HS-27A (cell line): Measurements from ENCODE around the gene ADCY2.

Source experiments
- DNase-seq: peaks from one replicate; pipeline ENCODE4 v3.0.0-alpha.2; 2012; ENCODE audit warnings: low read depth, missing footprints

The ADCY2 gene

DNA sequence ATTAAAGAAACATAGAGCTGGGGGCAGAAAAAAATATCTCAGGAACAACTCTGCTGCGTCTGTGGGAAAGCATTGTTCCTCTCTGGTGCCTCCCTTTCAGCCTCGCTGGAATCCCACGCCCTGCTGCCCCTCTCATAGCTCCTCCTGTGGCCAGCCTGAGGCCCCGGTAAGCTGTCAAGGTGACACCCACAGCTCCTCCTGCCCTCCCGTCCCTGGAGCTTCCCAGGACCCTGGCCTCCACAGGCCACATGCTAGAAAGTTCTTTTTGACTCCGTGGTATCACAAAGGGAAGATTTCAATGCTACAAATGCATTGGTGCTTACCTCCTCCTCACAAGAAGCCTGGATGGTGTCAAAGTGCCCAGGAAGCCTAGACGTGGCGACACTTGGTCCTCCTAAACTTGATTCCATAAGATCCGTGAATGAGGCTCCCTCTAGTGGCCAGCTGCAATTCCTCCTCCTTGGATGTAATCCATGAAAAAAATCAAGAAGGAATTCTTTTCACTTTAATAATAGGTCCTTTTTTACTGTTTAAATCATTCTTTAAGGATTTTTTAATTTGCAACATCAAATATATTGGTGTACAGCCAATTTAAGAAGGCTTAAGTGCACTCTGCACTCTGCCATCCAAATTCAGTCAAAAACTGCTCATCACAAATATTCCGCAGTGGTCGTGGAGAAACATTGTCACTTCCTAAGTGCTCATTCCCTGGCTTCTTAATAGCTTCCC, 350.1 kb downstream of the ADCY2 start:
- DNase-seq: peak; percentile 20

DNA sequence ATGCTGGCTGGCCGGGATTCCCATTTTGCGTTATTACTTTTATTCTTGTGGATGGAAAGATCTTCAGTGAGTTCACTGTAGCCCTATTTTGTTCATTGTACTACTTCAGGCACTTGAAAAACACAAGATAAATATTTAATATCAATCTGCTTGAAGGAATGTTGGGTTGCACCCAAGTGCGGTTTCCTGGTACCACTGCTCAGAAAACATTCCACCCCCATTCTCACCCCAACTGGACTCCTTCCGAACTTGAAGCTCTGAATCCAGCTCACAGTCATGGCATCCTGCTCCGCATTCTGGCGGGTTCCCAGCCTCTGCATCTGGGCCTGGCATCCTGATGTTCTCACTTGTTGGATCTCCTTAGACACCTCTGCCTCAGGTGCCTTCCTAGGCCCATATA, 351.8 kb downstream of the ADCY2 start:
- DNase-seq: no peak

DNA sequence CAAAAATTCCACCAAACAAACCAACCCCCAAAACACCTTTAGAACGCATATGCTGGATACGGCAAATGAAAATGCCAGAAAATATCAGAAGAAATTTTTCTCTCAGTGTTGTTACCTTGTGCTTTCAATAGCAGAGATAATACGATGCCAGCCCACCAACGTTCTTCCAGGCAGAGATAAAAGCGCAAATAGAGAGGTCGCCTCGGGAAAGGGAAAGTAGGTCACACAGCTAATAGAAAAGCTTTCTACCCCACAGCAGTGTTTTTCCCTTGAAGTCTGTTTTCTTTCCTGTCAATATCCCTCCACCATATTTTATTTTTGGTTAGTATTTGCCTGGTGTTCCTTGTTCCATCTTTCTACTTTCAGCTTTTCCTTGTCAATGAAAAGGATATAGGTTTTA, 353.7 kb downstream of the ADCY2 start:
- DNase-seq: no peak

DNA sequence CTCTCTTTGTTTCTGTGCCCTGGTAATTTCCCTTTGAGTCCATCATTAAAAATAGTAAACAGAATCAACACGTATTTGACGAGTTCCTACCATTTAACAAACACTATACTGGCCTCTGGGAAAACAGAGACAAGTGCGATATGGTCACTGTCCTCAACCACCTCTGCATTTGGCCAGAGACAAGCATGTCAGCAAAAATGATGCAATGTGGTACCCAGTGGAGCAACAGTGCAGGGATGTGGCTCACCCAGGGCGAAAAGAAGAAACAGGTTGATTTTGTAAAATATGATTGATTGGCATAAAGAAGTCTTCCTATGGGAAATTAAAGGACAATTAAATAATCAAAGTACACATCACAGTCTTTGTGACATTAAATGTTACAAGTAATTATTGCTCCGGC, 355.9 kb downstream of the ADCY2 start:
- no peak for DNase-seq

DNA sequence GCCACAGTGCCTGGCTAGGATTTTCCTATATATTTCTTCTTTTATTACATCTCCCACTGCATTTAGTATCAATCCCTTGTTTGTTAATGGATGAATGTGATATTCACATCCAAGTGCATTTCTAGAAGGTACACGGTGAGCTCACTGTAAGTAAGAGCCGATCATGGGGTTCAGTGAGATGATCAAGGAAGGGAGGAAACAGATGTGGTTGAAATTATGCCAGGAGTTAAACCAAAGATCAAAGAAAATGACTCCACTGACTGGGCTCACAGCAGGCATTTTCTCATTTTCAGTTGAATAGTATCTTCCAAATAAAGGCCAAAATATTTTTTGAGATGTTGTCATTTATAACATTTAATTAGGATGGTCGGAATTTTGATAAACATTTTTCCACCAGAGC, 357.2 kb downstream of the ADCY2 start:
- no peak for DNase-seq

DNA sequence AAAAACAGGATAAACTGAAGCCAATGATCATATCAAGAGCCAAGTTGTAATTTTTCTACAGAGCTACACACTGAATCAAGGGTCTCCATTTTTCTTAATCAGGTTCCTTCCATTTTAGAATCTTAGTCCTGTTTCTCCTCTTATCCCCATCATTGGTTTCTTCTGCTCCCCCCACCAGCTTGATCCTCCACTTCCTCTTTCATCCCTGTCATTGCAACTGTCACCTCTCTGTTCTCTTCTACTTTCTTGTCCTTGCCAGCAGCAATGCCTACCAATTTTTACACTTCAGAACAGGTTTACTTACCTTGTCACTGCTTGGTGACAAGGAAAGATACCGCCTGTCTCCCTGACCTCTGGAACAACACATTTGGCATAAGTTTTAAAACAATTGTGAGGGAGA, 357.7 kb downstream of the ADCY2 start:
- no peak for DNase-seq

DNA sequence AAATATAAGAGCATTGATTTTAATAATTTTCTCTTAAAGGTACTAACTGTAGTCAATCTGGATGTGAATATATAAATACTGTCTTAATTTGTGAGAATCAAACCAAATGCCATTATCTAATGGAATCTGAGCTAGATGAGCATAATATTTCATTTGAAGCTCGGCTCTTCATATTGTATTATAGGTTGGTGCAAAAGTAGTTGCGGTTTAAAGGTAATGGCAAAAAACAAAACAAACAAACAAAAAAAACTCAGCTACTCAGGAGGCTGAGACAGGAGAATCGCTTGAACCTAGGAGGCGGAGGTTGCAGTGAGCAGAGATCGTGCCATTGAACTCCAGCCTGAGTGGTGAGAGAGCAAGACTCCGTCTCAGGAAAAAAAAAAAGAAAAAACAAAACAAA, 358.6 kb downstream of the ADCY2 start:
- no peak for DNase-seq

DNA sequence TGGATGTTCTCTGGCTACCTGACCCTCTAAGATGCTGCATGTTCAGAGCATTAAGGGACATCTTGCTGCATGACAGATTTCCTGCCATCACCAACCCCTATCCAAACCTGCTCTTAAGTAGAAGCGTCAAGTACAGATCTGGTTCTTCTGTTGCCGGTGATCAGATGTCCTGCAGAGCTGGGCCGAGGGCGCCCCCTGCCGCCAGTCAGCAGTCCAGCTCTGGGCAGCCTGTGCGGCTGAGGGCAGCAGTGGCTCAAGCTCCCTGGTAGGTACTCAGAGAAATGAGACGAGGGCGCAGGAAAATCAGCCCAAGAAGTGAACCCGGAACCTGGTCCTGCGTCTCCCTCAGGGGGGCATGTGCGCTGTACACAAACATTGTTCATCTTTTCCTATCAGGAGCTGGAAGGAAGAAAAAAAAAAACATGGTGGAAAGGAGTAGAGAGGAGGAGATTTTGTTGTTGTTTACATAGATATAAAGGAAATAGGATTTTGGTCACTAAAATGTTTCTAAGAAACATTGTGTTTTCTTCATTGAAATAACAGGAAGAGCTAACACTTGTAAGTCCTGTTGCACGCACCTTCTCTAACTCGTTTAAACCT, 359.2 kb downstream of the ADCY2 start:
- no peak for DNase-seq

DNA sequence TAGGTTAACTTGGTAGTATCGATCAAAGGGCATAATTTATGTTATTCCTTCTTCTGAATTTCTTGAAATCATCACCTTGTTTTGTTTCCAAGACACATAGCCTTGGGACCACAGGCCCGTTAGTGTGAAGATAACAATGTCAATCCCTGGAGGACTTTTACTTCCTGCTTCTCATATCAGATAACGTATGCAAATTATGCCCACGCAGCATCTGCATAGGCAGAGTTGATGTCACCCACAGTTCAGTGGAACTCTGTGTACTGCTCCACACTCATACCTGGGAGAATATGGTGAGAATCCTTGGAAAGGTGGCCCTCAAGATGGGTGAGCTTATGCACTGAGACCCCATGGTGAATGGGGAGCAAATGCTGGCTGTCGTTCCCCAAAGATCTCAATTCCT, 360.0 kb downstream of the ADCY2 start:
- no peak for DNase-seq

DNA sequence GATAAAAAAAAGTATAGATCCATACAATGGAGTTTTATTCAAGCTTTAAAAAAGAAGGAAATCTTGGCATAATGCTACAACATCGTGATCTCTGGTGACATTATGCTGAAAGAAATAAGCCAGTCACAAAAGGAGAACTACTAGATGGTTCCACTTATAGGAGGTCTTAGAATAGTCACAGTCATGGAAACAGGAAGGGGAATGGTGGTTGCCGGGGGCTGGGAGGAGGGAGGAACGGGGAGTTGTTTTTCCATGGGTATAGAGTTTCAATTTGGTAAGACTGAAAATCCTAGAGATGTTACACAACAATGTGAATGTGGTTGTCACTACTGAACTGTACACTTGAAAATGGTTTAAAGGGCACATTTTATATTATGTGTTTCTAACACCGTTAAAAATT, 360.5 kb downstream of the ADCY2 start:
- no peak for DNase-seq

DNA sequence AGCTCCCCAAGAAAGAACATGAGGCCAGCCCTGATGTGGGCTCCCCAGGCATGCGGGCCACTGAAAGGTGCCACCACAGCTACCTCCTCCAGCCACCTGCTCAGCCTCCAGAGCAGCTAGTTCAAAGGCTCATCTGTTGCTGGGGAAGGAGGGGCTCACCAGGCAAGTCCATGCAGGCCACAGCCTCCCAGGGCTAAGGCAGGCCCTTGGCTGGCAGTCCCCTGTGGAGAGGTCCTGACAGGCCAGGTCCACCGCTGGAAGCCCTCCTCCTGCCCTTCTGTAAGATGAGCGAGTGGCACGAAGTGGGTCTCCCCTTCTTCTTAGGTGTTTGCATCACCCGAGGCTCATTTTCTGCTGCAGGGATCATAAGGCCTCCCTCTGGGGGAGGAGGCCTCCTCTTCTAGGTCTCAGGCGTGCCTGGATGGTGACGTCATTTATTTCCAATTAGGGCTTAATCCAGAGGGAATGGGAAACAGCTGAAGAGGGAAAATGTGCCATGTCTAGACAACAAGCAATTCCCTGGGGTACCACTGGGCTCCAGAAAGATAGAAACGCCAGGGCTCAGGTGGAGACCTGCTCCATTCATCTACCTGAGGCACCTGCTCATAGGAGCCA, 363.4 kb downstream of the ADCY2 start:
- DNase-seq: no peak

DNA sequence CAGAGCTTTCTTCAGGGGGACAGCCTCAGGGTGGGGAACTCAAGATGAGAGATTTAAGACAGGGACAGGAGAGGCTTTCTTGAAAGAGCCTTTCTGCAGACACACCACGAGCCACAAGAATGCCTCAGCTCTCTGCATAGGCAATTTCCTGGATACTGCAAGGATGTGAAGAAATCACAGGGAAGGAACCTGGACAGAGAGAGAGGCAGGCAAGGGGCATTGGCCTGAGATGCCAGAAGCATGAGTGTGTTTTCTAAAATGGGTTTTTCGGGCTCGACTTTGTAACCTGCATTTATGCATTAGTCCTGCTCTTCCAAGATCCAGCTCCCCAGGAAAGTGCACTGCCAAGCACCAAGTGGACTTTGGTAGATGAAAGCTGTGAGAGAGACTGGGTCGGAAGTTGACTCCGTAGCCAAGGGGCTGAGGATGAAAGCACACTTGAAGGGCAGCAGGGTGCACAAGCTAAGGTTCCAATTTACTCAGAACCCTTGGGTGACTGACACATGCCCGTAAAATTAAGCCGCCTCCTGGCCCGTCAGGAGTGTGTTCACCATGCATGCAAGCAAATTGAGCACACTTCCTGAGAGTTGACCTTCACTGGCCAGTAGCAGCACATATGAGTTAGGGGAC, 364.1 kb downstream of the ADCY2 start:
- DNase-seq: no peak

DNA sequence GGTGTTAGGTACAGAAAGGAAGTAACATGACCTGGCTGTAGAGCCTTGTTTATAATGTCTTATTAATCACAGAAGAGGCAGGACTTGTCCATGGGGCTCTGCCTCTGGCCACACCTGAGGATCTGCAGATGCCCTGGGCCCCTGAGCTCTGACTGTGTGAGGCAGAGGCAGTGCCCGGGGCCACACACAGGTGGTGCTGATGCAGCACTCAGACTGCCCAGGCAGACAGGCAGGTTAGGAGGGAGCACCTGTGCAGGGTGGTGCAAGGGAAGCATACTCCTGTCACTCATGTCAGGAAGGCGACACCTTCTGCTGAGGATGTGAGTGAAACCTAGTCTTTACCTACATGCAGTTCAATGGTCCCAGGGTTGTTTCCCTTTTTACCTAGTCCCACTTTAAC, 366.3 kb downstream of the ADCY2 start:
- no peak for DNase-seq

DNA sequence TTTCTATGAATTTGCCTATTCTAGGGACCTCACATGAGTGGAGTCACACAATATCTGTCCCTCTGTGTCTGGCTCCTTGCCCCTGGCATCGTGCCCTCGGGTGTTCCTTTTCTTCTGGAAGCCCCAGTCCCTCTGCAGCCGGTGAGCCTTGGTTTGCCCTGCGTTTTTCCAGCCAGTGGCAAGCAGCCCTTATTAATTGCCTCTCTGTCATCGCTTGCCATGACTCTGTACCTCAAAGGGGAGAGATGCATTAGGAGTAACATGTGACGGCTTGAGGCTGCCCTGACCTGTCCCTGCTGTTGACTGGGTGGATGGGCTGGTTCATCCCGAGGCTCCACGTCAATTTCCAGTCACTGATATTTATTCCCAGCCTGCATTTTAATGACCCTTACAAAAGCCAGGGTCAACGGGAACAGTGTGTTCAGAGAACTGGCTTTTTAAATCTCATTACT, 367.7 kb downstream of the ADCY2 start:
- DNase-seq: no peak

DNA sequence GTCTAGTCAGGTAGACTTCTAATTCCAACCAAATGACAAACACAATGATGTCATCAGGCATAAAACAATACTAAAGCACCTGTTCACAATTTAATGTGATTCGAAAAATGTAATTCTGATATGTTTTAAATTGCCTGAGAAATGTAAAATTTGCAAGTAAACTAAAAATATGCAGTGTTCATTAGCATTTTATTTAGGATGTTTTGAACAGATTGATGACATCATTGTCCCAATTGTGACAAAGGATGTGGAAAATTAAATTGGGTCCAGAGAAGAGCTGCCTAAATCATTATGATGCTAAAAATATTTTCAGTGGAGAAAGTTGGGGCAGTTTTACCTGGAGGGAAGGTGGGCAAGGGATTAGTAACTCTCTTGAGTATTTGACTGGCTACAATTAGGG, 368.5 kb downstream of the ADCY2 start:
- no peak for DNase-seq

DNA sequence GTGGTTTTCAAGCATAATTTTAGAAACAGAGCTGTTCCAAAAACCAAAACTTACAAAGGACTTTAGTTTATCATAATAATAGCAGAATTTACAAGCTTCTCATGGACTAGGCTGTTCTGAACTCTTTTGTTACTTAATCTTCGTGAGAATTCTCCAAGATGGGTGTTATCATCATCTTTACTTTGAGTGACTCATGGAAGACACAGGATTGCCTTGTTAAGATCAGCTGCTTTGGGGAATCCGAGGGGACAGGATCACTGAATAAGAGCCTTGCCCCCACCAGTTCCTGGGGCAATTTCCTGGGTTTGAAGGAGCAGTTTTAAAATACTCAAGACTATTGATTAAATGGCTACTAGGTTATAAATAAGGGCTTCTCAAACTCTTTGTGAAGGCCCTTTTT, 374.5 kb downstream of the ADCY2 start:
- DNase-seq: no peak

DNA sequence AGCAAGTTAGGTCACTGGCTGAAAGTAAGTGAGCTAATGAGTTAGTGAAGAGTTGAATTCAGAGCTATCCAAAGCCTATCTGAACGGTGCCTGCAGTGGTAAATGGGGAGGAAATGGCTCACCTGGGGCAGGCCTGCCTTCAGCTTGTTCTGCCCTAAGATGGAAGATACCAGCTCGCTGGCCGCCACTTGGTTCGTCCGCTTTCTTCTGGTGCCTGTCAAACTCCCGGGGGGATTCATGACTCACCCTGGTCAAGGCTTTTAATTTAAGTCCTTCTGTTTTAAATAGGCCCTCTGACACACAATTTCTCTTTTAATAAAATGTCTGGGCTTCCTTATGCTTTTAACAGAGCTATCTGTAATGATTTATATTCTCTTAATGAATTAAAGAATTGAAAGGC, 376.2 kb downstream of the ADCY2 start:
- DNase-seq: no peak

DNA sequence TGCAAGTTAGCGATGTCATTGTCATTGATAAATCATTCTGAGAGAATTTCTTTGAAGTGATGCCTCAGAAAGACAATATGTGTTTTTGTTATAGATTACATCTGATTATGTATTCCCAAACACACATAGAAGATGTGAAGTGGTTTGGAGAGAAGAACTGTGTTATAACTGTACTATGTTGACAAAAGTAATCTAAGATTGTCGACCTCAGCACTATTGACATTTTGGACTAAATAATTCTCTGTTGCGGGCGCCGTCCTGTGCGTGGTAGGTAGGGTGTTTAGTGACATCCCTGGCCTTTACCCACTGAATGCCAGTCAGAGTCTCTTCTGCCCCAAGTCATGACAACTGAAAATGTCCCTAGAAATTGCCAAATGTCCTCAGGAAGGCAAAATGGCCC, 377.2 kb downstream of the ADCY2 start:
- DNase-seq: no peak

DNA sequence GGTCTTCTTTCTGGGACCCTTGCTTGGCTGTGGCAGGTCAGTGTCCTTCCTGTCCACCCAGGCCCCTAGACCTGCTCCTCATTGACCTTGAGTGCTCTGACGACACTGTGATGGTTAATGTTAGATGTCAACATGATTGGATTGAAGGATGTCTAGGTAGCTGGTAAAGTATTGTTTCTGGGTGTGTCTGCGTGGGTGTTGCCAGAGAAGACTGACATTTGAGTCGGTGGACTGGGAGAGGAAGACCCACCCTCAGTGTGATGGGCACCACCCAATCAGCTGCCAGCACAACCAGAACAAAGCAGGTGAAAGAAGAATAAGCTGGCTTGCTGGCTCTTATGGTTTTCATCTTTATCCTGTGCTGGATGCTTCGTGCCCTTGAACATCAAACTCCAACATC, 380.5 kb downstream of the ADCY2 start:
- DNase-seq: no peak

DNA sequence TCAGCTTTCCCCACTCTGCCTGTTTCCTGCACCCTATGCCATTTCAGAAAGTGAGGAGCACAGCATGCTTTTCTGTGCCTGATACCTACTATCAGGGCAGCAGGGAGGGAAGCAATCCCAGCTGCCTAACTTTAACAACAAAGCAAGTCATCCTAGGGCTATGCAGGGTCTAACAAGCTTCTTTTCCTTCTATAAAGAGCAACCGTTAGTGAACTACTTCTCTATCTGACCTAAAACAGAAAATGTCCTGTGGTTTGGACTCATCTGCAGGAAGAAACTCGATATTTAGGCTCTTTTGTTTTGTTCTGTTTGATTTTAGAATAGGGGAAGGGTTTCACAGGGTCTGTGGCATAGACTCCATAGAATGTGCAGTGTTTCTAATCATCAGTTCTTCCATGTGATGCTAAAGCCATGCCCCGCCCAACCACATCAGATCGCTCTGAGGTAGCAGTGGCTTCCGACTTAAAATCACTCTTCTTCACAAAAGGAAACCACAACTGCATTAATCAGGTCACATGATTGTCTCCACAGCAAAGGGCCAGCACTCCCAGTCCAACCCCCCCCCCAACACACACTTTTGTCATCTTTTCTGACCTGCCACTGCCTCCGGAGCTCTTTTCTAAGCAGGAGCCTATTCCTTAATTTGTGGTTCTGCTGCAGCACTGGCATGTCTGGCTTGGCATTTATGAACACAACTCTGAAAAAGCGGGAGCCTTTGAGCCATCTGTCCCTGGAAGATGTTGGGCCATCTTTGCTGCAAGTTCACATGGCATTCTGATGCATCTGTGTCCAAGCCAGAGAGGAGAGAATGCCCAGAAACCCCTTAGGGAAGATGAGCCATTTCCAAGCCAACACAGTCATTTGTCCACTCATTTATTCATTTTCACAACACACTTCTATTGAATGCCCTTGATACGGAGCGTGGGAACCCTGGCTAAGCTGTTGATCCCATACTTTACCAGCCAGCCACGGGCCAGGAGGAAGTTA, 383.4 kb downstream of the ADCY2 start:
- DNase-seq: no peak

DNA sequence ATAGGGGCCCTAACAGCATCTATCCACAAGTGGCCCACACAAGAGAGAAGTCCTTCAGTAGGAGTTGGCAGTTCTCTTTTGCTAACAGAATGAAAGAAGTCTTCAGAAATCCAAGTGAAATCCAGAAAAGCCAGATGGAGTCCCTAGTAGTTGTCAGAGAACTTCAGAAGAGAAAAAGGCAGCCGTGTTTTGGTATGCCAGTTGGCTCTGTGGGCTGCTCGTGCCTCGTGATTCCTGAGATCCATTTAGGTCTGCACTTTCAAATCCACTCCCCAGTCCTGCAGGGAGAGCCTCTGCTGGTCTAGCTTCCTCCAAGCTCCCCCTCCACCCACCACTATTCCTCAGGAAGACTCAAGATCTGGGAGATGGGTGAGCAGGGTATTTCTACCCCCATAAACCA, 386.0 kb downstream of the ADCY2 start:
- DNase-seq: no peak
